Motor neuron (in vitro differentiated cells): ENCODE results near the gene DPM3. TPM values are rescaled to one million over a fixed set of nuclear protein-coding genes. Genes with fewer than 3 reads are reported as not detected.
"Not testable (repeated sequence)": the region's sequence is repeated elsewhere in the genome, so short reads cannot be mapped to it uniquely, and the experiment has no call there.

Experiments used
- ATAC-seq, 8 experiments: fragments of 200-7000 bp; cut with Tn5 transposase; replicated peaks in 6 of 8; 2 replicates each; pipeline ENCODE4 v1.8.0; 2021; ENCODE audit warnings: mild to moderate bottlenecking in 8 of 8, moderate library complexity in 8 of 8
- H3K27ac ChIP-seq, 2 donors: fragments of 250-450 bp; sonication (Bioruptor Pico); 2 replicates each; pipeline ENCODE4 v1.9.0; 2021; ENCODE audit warnings: antibody characterized with exemption in 2 of 2, mild to moderate bottlenecking in 2 of 2, moderate library complexity in 1 of 2
- H3K4me1 ChIP-seq, 2 donors: fragments of 250-450 bp; sonication (Bioruptor Pico); replicated peaks in 1 of 2; 2 replicates each; pipeline ENCODE4 v1.6.1; 2021; ENCODE audit warnings: antibody characterized with exemption in 2 of 2, mild to moderate bottlenecking in 2 of 2, moderate library complexity in 1 of 2
- H3K4me3 ChIP-seq, 5 donors: fragments of 250-450 bp; sonication (Bioruptor Pico); 2 replicates each; pipeline ENCODE4 v1.9.0; 2021; ENCODE audit warnings: antibody characterized with exemption in 5 of 5, mild to moderate bottlenecking in 5 of 5, moderate library complexity in 4 of 5
- WGBS, 10 experiments: fragments of 450-650 bp; shearing (Covaris generic); methylation state at CpG; one replicate each; pipeline ENCODE4 v1.0.0; 2022; 5-methylcytosine and 5-hydroxymethylcytosine counted together
- in situ Hi-C, 9 experiments: fragments of 400-800 bp; cut with MboI; loops; one replicate each; pipeline ENCODE4 v1.15.0; 2021; ENCODE audit warnings: low sequenced_read_pairs in 9 of 9, low pct_unique_long_range_greater_than_20kb in 2 of 9; ENCODE audit not compliant: unreplicated experiment in 9 of 9
- total RNA-seq, 8 experiments: library from RNA; unstranded; fragments of 300-600 nt; gene quantifications; 2 replicates each; pipeline versions ENCODE4 v1.2.3 to v1.2.4, GENCODE V29; 2022

Gene DPM3
- total RNA-seq, 8 experiments from 2014 or later = 54.1 to 173 (median 119) TPM

GRCh38 chr1:155164625-155165024 is 24.3 kb upstream of the DPM3 start:
- H3K27ac ChIP-seq, ATAC-seq, H3K4me3 ChIP-seq: not testable (repeated sequence)
- in situ Hi-C loops = loop anchor here in 5 of 9 experiments (5.0 to 10.0 kb wide), 3 partner anchors 60 to 72 kb away; no protein-coding TSS in a partner anchor
- peaks cover 10 to 17% of the 10 kb centered on the region in 2 donors for H3K4me1 ChIP-seq
- 70 to 95% (median 89%) methylated on average over 2 to 8 of the region's 11 CpGs; no CpG with 5 or more reads in 4 of the 10 experiments for WGBS, 10 experiments

- WGBS, 10 experiments = 77 to 100% (median 95%) methylated on average over 1 to 4 of the region's 4 CpGs
Measured at GRCh38 chr1:155163785-155164184, 23.5 kb upstream of the DPM3 start.

GRCh38 chr1:155162631-155163030 is 22.3 kb upstream of the DPM3 start:
- H3K27ac ChIP-seq, H3K4me3 ChIP-seq, ATAC-seq: not testable (repeated sequence)
- peaks cover 10 to 16% of the 10 kb centered on the region in 2 donors for H3K4me1 ChIP-seq
- 70 to 100% (median 100%) methylated on average over 1 to 6 of the region's 6 CpGs; no CpG with 5 or more reads in 1 of the 10 experiments for WGBS, 10 experiments
- in situ Hi-C loops = loop anchor here in 4 of 9 experiments (10.0 kb wide), 2 partner anchors 58 to 68 kb away; no protein-coding TSS in a partner anchor

More at GRCh38 chr1:155163785-155164184, 23.5 kb upstream of the DPM3 start:
- H3K4me1 ChIP-seq = peaks cover 10 to 17% of the 10 kb centered on the region in 2 donors
- not testable (repeated sequence) for ATAC-seq, H3K27ac ChIP-seq, H3K4me3 ChIP-seq
- in situ Hi-C loops = loop anchor here in 4 of 9 experiments (10.0 kb wide), 2 partner anchors 59 to 69 kb away; no protein-coding TSS in a partner anchor

GRCh38 chr1:155160128-155160527 is 19.8 kb upstream of the DPM3 start:
- 19 to 90% (median 78%) methylated on average over 1 to 8 of the region's 8 CpGs; no CpG with 5 or more reads in 3 of the 10 experiments for WGBS, 10 experiments
- Histone ChIP-seq H3K4me3 (no peak overlapping the region), H3K27ac (no peak overlapping the region), H3K4me1 (no peaks in the 10 kb centered on the region)
- ATAC-seq = no peak
- in situ Hi-C loops = loop anchor here in 4 of 9 experiments (10.0 kb wide), 2 partner anchors 55 to 65 kb away; no protein-coding TSS in a partner anchor

- in situ Hi-C loops = no loop called here
- Histone ChIP-seq H3K4me3 (no peak overlapping the region), H3K27ac (no peak overlapping the region), H3K4me1 (no peaks in the 10 kb centered on the region)
- 60 to 83% (median 75%) methylated on average over 1 of the region's 1 CpG; no CpG with 5 or more reads in 3 of the 10 experiments for WGBS, 10 experiments
- ATAC-seq = no peak
Measured at GRCh38 chr1:155158991-155159390, 18.7 kb upstream of the DPM3 start.

GRCh38 chr1:155155996-155156643 is 15.8 kb upstream of the DPM3 start:
- in situ Hi-C loops = not testable (repeated sequence)

GRCh38 chr1:155145491-155145890 is 5.2 kb upstream of the DPM3 start:
- Histone ChIP-seq H3K4me3 (no peak overlapping the region), H3K27ac (no peak overlapping the region), H3K4me1 (no peaks in the 10 kb centered on the region)
- 45 to 94% (median 71%) methylated on average over 2 to 3 of the region's 3 CpGs for WGBS, 10 experiments
- ATAC-seq = no peak
- in situ Hi-C loops = no loop called here

More at GRCh38 chr1:155155996-155156643, 15.8 kb upstream of the DPM3 start:
- not testable (repeated sequence) for H3K27ac ChIP-seq, H3K4me1 ChIP-seq, H3K4me3 ChIP-seq
- ATAC-seq = peak in 2 of 8 experiments; percentile 32 to 49
- 11 to 68% (median 37%) methylated on average over 1 to 3 of the region's 3 CpGs for WGBS, 10 experiments

- no peak overlapping the region for H3K27ac ChIP-seq
Measured at GRCh38 chr1:155141749-155142148, 1.4 kb upstream of the DPM3 start.

GRCh38 chr1:155140630-155140953 is 261 bp upstream of the DPM3 start:
- H3K4me3 ChIP-seq = peak overlapping the region; percentile 68 to 84 (median 72)
- in situ Hi-C loops = no loop called here
- no peak for ATAC-seq
- peak overlapping the region in 1 of 2 donors; percentile 90 for H3K27ac ChIP-seq
- H3K4me1 ChIP-seq = peaks cover 10 to 14% of the 10 kb centered on the region in 2 donors
- WGBS, 10 experiments = 0 to 40% (median 13%) methylated on average over 2 to 10 of the region's 11 CpGs

More at GRCh38 chr1:155141749-155142148, 1.4 kb upstream of the DPM3 start:
- Histone ChIP-seq H3K4me1 (peaks cover 8 to 9% of the 10 kb centered on the region in 2 donors), H3K4me3 (no peak overlapping the region)
- in situ Hi-C loops = no loop called here
- 53 to 100% (median 78%) methylated on average over 2 to 7 of the region's 7 CpGs for WGBS, 10 experiments
- no peak for ATAC-seq

- 70 to 96% (median 84%) methylated on average over 1 to 6 of the region's 6 CpGs; no CpG with 5 or more reads in 4 of the 10 experiments for WGBS, 10 experiments
- Histone ChIP-seq H3K4me3 (peak overlapping the region in 3 of 5 donors; percentile 65 to 69 (median 65)), H3K27ac (peak overlapping the region; percentile 80 to 87), H3K4me1 (peaks cover 17 to 19% of the 10 kb centered on the region in 2 donors)
- in situ Hi-C loops = no loop called here
- ATAC-seq = no peak
Measured at GRCh38 chr1:155137154-155137949, 3.0 kb downstream of the DPM3 start.

- 10 to 61% (median 44%) methylated on average over 2 to 6 of the region's 6 CpGs; no CpG with 5 or more reads in 5 of the 10 experiments for WGBS, 10 experiments
- peaks cover 17 to 19% of the 10 kb centered on the region in 2 donors for H3K4me1 ChIP-seq
- in situ Hi-C loops = no loop called here
- no peak for ATAC-seq
- H3K4me3 ChIP-seq = peak overlapping the region; percentile 65 to 81 (median 69)
- peak overlapping the region; percentile 80 to 87 for H3K27ac ChIP-seq
Measured at GRCh38 chr1:155136748-155137147, 3.6 kb downstream of the DPM3 start.

GRCh38 chr1:155135415-155136028 is 4.8 kb downstream of the DPM3 start, which contains the start of gene SLC50A1:
Gene SLC50A1 (plus strand): TSS chr1:155135852. CDS start chr1:155135912, 60 bp downstream.
- peak; percentile 65 to 89 (median 86) for ATAC-seq
- H3K4me3 ChIP-seq = peak within 1 kb of the TSS; percentile 65 to 81 (median 69)
- WGBS, 10 experiments = 0 to 3% (median 0%) methylated on average over 3 to 25 of the region's 52 CpGs; no CpG with 5 or more reads in 4 of the 10 experiments
- in situ Hi-C loops = no loop called here
- H3K27ac ChIP-seq = peak within 1 kb of the TSS; percentile 83 to 87
- H3K4me1 ChIP-seq = peaks cover 19% of the 10 kb centered on the region in 2 donors
